GM23248 (cell line): ENCODE data around the gene LARP1. TPM values are rescaled to one million over a fixed set of nuclear protein-coding genes. Genes with fewer than 3 reads are reported as not detected.
"Not testable (repeated sequence)": the region's sequence is repeated elsewhere in the genome, so short reads cannot be mapped to it uniquely, and the experiment has no call there.

ENCODE experiments used
- DNase-seq: peaks from one replicate; pipeline ENCODE4 v3.0.0-alpha.2; 2015
- H2AFZ ChIP-seq: fragments of 200-600 bp; sonication (generic); 2 replicates; pipeline ENCODE4 v1.6.1; 2016; ENCODE audit warnings: antibody characterized with exemption
- H3F3A ChIP-seq: fragments of 200-600 bp; sonication (generic); 2 replicates; pipeline ENCODE4 v1.6.1; 2016; ENCODE audit warnings: mild to moderate bottlenecking, antibody characterized with exemption, mixed run types; ENCODE audit not compliant: insufficient read depth
- H3K27ac ChIP-seq: fragments of 200-600 bp; sonication (generic); 2 replicates; pipeline ENCODE4 v1.5.1; 2016; ENCODE audit warnings: mild to moderate bottlenecking
- H3K27me3 ChIP-seq: fragments of 200-600 bp; sonication (generic); replicated peaks from 2 replicates; pipeline ENCODE4 v1.6.1; 2016; ENCODE audit warnings: mild to moderate bottlenecking; ENCODE audit not compliant: insufficient read depth
- H3K36me3 ChIP-seq: fragments of 200-600 bp; sonication (generic); 2 replicates; pipeline ENCODE4 v1.6.1; 2016; ENCODE audit warnings: low read depth, mild to moderate bottlenecking
- H3K4me1 ChIP-seq: fragments of 200-600 bp; sonication (generic); 2 replicates; pipeline ENCODE4 v1.6.1; 2016; ENCODE audit warnings: mild to moderate bottlenecking; ENCODE audit not compliant: insufficient read depth
- H3K4me2 ChIP-seq: fragments of 200-600 bp; sonication (generic); one replicate; pipeline ENCODE4 v1.6.1; 2016; ENCODE audit warnings: mild to moderate bottlenecking; ENCODE audit not compliant: unreplicated experiment
- H3K4me3 ChIP-seq: fragments of 200-600 bp; sonication (generic); 2 replicates; pipeline ENCODE4 v1.5.1; 2016; ENCODE audit warnings: mild to moderate bottlenecking
- H3K79me2 ChIP-seq: fragments of 200-600 bp; sonication (generic); 2 replicates; pipeline ENCODE4 v1.6.1; 2016; ENCODE audit warnings: mild to moderate bottlenecking; ENCODE audit not compliant: insufficient read depth
- H3K9ac ChIP-seq: fragments of 200-600 bp; sonication (generic); 2 replicates; pipeline ENCODE4 v1.6.1; 2016; ENCODE audit warnings: mild to moderate bottlenecking
- H3K9me2 ChIP-seq: fragments of 200-600 bp; sonication (generic); 2 replicates; pipeline ENCODE4 v1.6.1; 2016; ENCODE audit warnings: mixed run types, mild to moderate bottlenecking, moderate library complexity; ENCODE audit not compliant: insufficient read depth
- H3K9me3 ChIP-seq: fragments of 200-600 bp; sonication (generic); one replicate; pipeline ENCODE4 v1.6.1; 2017; ENCODE audit warnings: low read depth
- H4K20me1 ChIP-seq: fragments of 200-600 bp; sonication (generic); 2 replicates; pipeline ENCODE4 v1.6.0; 2016; ENCODE audit not compliant: insufficient read depth
- EZH2 ChIP-seq: fragments of 200-600 bp; sonication (generic); IDR thresholded peaks from 2 replicates; pipeline ENCODE4 v1.6.1; 2018; ENCODE audit warnings: antibody characterized with exemption, mild to moderate bottlenecking; ENCODE audit not compliant: insufficient read depth, poor library complexity, severe bottlenecking
- EZH2phosphoT487 ChIP-seq: fragments of 200-600 bp; sonication (generic); IDR thresholded peaks from 2 replicates; pipeline ENCODE4 v1.6.1; 2018; ENCODE audit warnings: antibody characterized with exemption, moderate library complexity, mild to moderate bottlenecking, low read depth; ENCODE audit not compliant: insufficient read depth
- WGBS, 2 experiments: methylation state at CpG; one replicate each; pipeline ENCODE4 v1.1.6; 2015 to 2017; ENCODE audit warnings: low lambda C conversion rate in 2 of 2, low coverage in 1 of 2; ENCODE audit errors: missing lambda C conversion rate in 2 of 2; 5-methylcytosine and 5-hydroxymethylcytosine counted together
- in situ Hi-C: fragments of 300-500 bp; cut with MboI; formaldehyde crosslinking; loops from 2 replicates; pipeline ENCODE4 v1.15.0; 2020
- polyA plus RNA-seq: library from polyadenylated mRNA; unstranded; fragments of >200 nt; fragmentation: Nextera tagmentation; extraction: Ambion mirVana; gene quantifications from 2 replicates; pipeline ENCODE4 v1.2.1, GENCODE V29; 2016
- total RNA-seq: library from RNA; depleted of rRNA; stranded (reverse); fragments of >200 nt; shearing (Covaris generic); gene quantifications from 2 replicates; pipeline ENCODE4 v1.2.3, GENCODE V29; 2014

Gene LARP1
- total and polyA plus RNA-seq, 2 experiments from 2014 or later = 33.8 to 59.9 TPM

GRCh38 chr5:154756868-154757813, 2.0 kb downstream of the LARP1 start:
- peaks cover 30% of the 10 kb centered on the region for H3F3A ChIP-seq
- no peaks in the 10 kb centered on the region for H3K9me3 ChIP-seq
- H3K9me2 ChIP-seq = no peaks in the 10 kb centered on the region
- H2AFZ ChIP-seq = peak overlapping the region; percentile 63
- no peaks in the 10 kb centered on the region for H3K27me3 ChIP-seq
- peak; percentile 67 for DNase-seq
- peak overlapping the region; percentile 72 for H3K27ac ChIP-seq
- peak overlapping the region; percentile 94 for H3K9ac ChIP-seq
- no peaks in the 10 kb centered on the region for H3K36me3 ChIP-seq
- H3K4me2 ChIP-seq = peak overlapping the region; percentile 94
- peaks cover 67% of the 10 kb centered on the region for H3K79me2 ChIP-seq
- H3K4me1 ChIP-seq = peaks cover 51% of the 10 kb centered on the region
- peak overlapping the region; percentile 86 for H3K4me3 ChIP-seq
- H4K20me1 ChIP-seq = peaks cover 40% of the 10 kb centered on the region
- in situ Hi-C loops = no loop called here
- TF ChIP-seq EZH2phosphoT487 = no peak
- TF ChIP-seq EZH2 = no peak
- 1 to 2% methylated on average over 38 to 63 of the region's 73 CpGs for WGBS, 2 experiments

- Histone ChIP-seq H3K36me3 (no peaks in the 10 kb centered on the region), H3K9ac (peak overlapping the region; percentile 74), H3K27me3 (no peaks in the 10 kb centered on the region), H3K4me3 (peak overlapping the region; percentile 62), H4K20me1 (peaks cover 44% of the 10 kb centered on the region), H3K4me2 (peak overlapping the region; percentile 89), H2AFZ (no peak overlapping the region), H3K9me3 (no peaks in the 10 kb centered on the region), H3F3A (peaks cover 28% of the 10 kb centered on the region), H3K9me2 (no peaks in the 10 kb centered on the region), H3K4me1 (peaks cover 54% of the 10 kb centered on the region), H3K79me2 (peaks cover 75% of the 10 kb centered on the region), H3K27ac (peak overlapping the region; percentile 79)
- no peak for TF ChIP-seq EZH2
- no peak for TF ChIP-seq EZH2phosphoT487
- DNase-seq = peak; percentile 70
- in situ Hi-C loops = no loop called here
- WGBS, 2 experiments = 5% methylated on average over 5 of the region's 5 CpGs
These were observed 2.7 kb downstream of the LARP1 start for GRCh38 chr5:154757814-154758406.

GRCh38 chr5:154758493-154758892, 3.3 kb downstream of the LARP1 start:
- TF ChIP-seq EZH2phosphoT487 (no peak), EZH2 (no peak)
- peak overlapping the region; percentile 79 for H3K27ac ChIP-seq
- H3F3A ChIP-seq = peaks cover 23% of the 10 kb centered on the region
- no peaks in the 10 kb centered on the region for H3K9me2 ChIP-seq
- peaks cover 47% of the 10 kb centered on the region for H4K20me1 ChIP-seq
- peak overlapping the region; percentile 89 for H3K4me2 ChIP-seq
- H3K4me3 ChIP-seq = peak overlapping the region; percentile 62
- in situ Hi-C loops = no loop called here
- no peaks in the 10 kb centered on the region for H3K9me3 ChIP-seq
- no peak overlapping the region for H2AFZ ChIP-seq
- peaks cover 81% of the 10 kb centered on the region for H3K79me2 ChIP-seq
- no peaks in the 10 kb centered on the region for H3K36me3 ChIP-seq
- WGBS, 2 experiments = 9 to 12% methylated on average over 5 of the region's 5 CpGs
- H3K27me3 ChIP-seq = no peaks in the 10 kb centered on the region
- peaks cover 49% of the 10 kb centered on the region for H3K4me1 ChIP-seq
- H3K9ac ChIP-seq = peak overlapping the region; percentile 74
- DNase-seq = peak; percentile 59

GRCh38 chr5:154758977-154759376, 3.8 kb downstream of the LARP1 start:
- Histone ChIP-seq H2AFZ (no peak overlapping the region), H3K79me2 (peaks cover 86% of the 10 kb centered on the region), H3F3A (peaks cover 19% of the 10 kb centered on the region), H3K27ac (peak overlapping the region; percentile 79), H3K27me3 (no peaks in the 10 kb centered on the region), H4K20me1 (peaks cover 47% of the 10 kb centered on the region), H3K9me2 (no peaks in the 10 kb centered on the region), H3K4me3 (peak overlapping the region; percentile 62), H3K9ac (peak overlapping the region; percentile 74), H3K9me3 (no peaks in the 10 kb centered on the region), H3K4me1 (peaks cover 47% of the 10 kb centered on the region), H3K4me2 (peak overlapping the region; percentile 89), H3K36me3 (no peaks in the 10 kb centered on the region)
- no peak for TF ChIP-seq EZH2
- TF ChIP-seq EZH2phosphoT487 = no peak
- DNase-seq = no peak
- 68% methylated on average over 3 of the region's 3 CpGs for WGBS, 2 experiments
- in situ Hi-C loops = no loop called here

GRCh38 chr5:154759868-154760267, 4.7 kb downstream of the LARP1 start:
- Histone ChIP-seq H3K79me2 (peaks cover 95% of the 10 kb centered on the region), H4K20me1 (peaks cover 50% of the 10 kb centered on the region), H3K4me1 (peaks cover 42% of the 10 kb centered on the region), H3F3A (peaks cover 12% of the 10 kb centered on the region)
- H3K4me3 ChIP-seq, H3K9ac ChIP-seq, in situ Hi-C loops, H3K4me2 ChIP-seq, DNase-seq, H3K27me3 ChIP-seq, H3K9me3 ChIP-seq, H3K36me3 ChIP-seq, H3K27ac ChIP-seq, H2AFZ ChIP-seq, H3K9me2 ChIP-seq: not testable (repeated sequence)
- WGBS, 2 experiments = 85 to 92% methylated on average over 12 of the region's 12 CpGs
